GM18507 (cell line): ENCODE data around the gene DNAH7.
A peak's percentile ranks its signal among the peaks of the same experiment; 100 is the strongest.

ENCODE experiments used
- DNase-seq: peaks from one replicate; pipeline ENCODE4 v3.0.0; 2011; ENCODE audit warnings: low read depth; ENCODE audit not compliant: insufficient read length; ENCODE audit errors: extremely low spot score
- FAIRE-seq: peaks from 2 replicates; lab custom pipeline; 2011; peaks lifted over from hg19 to GRCh38; lab: Jason Lieb, UNC

The DNAH7 gene

GRCh38 chr2:196080526-196080925, 11.9 kb upstream of the DNAH7 start:
- DNase-seq (no peak), FAIRE-seq (no peak)

GRCh38 chr2:196079052-196079451, 10.4 kb upstream of the DNAH7 start:
- FAIRE-seq (no peak), DNase-seq (no peak)

- no peak for FAIRE-seq
- DNase-seq, result no peak
These were observed 9.2 kb upstream of the DNAH7 start for GRCh38 chr2:196077821-196078220.

GRCh38 chr2:196076778-196077568, 8.3 kb upstream of the DNAH7 start:
- no peak for FAIRE-seq

GRCh38 chr2:196075196-196075595, 6.6 kb upstream of the DNAH7 start:
- FAIRE-seq (no peak), DNase-seq (no peak)

More at GRCh38 chr2:196076778-196077568, 8.3 kb upstream of the DNAH7 start:
- DNase-seq, result no peak

GRCh38 chr2:196074631-196075030, 6.0 kb upstream of the DNAH7 start:
- DNase-seq (no peak), FAIRE-seq (no peak)

- FAIRE-seq (no peak), DNase-seq (no peak)
These were observed 4.9 kb upstream of the DNAH7 start for GRCh38 chr2:196073521-196073920.

GRCh38 chr2:196067088-196067382, 1.6 kb downstream of the DNAH7 start:
- FAIRE-seq, result no peak
- no peak for DNase-seq

GRCh38 chr2:196066291-196067087, 2.1 kb downstream of the DNAH7 start:
- FAIRE-seq, result peak; percentile 74

GRCh38 chr2:196063773-196064172, 4.9 kb downstream of the DNAH7 start:
- FAIRE-seq, result no peak
- DNase-seq, result no peak

More at GRCh38 chr2:196066291-196067087, 2.1 kb downstream of the DNAH7 start:
- DNase-seq, result no peak

- no peak for DNase-seq
- FAIRE-seq, result no peak
These were observed 9.1 kb downstream of the DNAH7 start for GRCh38 chr2:196059491-196059960.

- no peak for DNase-seq
- no peak for FAIRE-seq
These were observed 14.0 kb downstream of the DNAH7 start for GRCh38 chr2:196054631-196055030.

- peak; percentile 35 for FAIRE-seq
- no peak for DNase-seq
These were observed 22.3 kb downstream of the DNAH7 start for GRCh38 chr2:196046123-196046917.

GRCh38 chr2:196041786-196042185, 26.9 kb downstream of the DNAH7 start:
- no peak for DNase-seq
- no peak for FAIRE-seq

GRCh38 chr2:196040218-196040617, 28.4 kb downstream of the DNAH7 start:
- FAIRE-seq (no peak), DNase-seq (no peak)

GRCh38 chr2:196036442-196036841, 32.2 kb downstream of the DNAH7 start:
- FAIRE-seq, result no peak
- DNase-seq, result no peak

GRCh38 chr2:196018037-196018436, 50.6 kb downstream of the DNAH7 start:
- no peak for FAIRE-seq
- DNase-seq, result no peak

GRCh38 chr2:196012314-196012713, 56.3 kb downstream of the DNAH7 start:
- FAIRE-seq (no peak), DNase-seq (no peak)

GRCh38 chr2:196000551-196000950, 68.1 kb downstream of the DNAH7 start:
- no peak for FAIRE-seq

GRCh38 chr2:195998070-195998469, 70.6 kb downstream of the DNAH7 start:
- no peak for FAIRE-seq
- no peak for DNase-seq

More at GRCh38 chr2:196000551-196000950, 68.1 kb downstream of the DNAH7 start:
- DNase-seq, result no peak
